TTC549 (cell line): Measurements from ENCODE around the gene GGCX.

Source experiments
- FAIRE-seq: peaks from 2 replicates; lab custom pipeline; 2012; peaks lifted over from hg19 to GRCh38; lab: Jason Lieb, UNC

The GGCX gene

GRCh38 chr2:85540133-85540648 is 21.1 kb downstream of the GGCX start:
- FAIRE-seq, result no peak

- FAIRE-seq, result no peak
Observed at GRCh38 chr2:85539361-85540132, 21.7 kb downstream of the GGCX start.

- FAIRE-seq, result no peak
Observed at GRCh38 chr2:85538507-85539360, 22.6 kb downstream of the GGCX start, which contains the start of gene MAT2A. MAT2A (plus strand) TSS chr2:85539168; CDS start chr2:85539288, 120 bp downstream.

GRCh38 chr2:85537600-85538506 is 23.4 kb downstream of the GGCX start:
- FAIRE-seq, result no peak

GRCh38 chr2:85536479-85536878 is 24.8 kb downstream of the GGCX start:
- no peak for FAIRE-seq

- FAIRE-seq, result no peak
Observed at GRCh38 chr2:85534881-85535280, 26.4 kb downstream of the GGCX start.

GRCh38 chr2:85534099-85534498 is 27.2 kb downstream of the GGCX start:
- FAIRE-seq, result no peak

- FAIRE-seq, result no peak
Observed at GRCh38 chr2:85531589-85531988, 29.7 kb downstream of the GGCX start.

GRCh38 chr2:85529809-85530208 is 31.5 kb downstream of the GGCX start:
- no peak for FAIRE-seq

GRCh38 chr2:85528355-85528754 is 32.9 kb downstream of the GGCX start:
- no peak for FAIRE-seq

GRCh38 chr2:85527787-85528186 is 33.5 kb downstream of the GGCX start:
- no peak for FAIRE-seq

- FAIRE-seq, result no peak
Observed at GRCh38 chr2:85525567-85525966, 35.7 kb downstream of the GGCX start.

GRCh38 chr2:85525029-85525428 is 36.3 kb downstream of the GGCX start:
- no peak for FAIRE-seq

GRCh38 chr2:85524336-85524908 is 36.9 kb downstream of the GGCX start:
- FAIRE-seq, result no peak

- FAIRE-seq, result no peak
Observed at GRCh38 chr2:85523903-85524335, 37.4 kb downstream of the GGCX start.

GRCh38 chr2:85523062-85523902 is 38.0 kb downstream of the GGCX start:
- FAIRE-seq, result no peak

- FAIRE-seq, result no peak
Observed at GRCh38 chr2:85522090-85522647, 39.1 kb downstream of the GGCX start.

GRCh38 chr2:85516653-85517389 is 44.5 kb downstream of the GGCX start:
- FAIRE-seq, result no peak

GRCh38 chr2:85514323-85514722 is 47.0 kb downstream of the GGCX start:
- no peak for FAIRE-seq
